ENCODE measurements around the gene HSFX1.

The HSFX1 gene

DNA sequence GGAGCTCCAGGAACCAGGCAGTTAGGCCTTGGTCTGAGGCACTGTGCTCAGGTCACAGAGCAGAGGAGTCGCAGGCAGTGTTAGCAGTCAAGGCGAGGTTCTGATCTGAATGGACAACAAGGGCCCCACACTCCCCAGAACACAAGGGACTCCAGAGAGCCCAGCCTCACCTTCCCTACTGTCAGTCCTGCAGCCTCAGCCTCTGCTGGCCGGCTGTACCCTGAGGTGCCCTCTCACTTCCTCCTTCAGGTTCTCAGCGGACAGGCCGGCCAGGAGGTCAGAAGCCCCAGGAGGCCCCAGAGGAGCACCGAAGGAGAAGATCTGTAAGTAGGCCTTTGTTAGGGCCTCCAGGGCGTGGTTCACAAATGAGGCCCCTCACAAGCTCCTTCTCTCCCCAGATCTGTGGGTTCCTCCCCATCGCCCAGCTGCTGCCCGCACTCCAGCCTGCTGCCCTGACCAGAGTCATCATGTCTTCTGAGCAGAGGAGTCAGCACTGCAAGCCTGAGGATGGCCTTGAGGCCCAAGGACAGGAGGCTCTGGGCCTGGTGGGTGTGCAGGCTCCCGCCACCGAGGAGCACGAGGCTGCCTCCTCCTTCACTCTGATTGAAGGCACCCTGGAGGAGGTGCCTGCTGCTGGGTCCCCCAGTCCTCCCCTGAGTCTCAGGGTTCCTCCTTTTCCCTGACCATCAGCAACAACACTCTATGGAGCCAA lies 34.0 kb downstream of the HSFX1 start:
- no peak for DNase-seq

DNA sequence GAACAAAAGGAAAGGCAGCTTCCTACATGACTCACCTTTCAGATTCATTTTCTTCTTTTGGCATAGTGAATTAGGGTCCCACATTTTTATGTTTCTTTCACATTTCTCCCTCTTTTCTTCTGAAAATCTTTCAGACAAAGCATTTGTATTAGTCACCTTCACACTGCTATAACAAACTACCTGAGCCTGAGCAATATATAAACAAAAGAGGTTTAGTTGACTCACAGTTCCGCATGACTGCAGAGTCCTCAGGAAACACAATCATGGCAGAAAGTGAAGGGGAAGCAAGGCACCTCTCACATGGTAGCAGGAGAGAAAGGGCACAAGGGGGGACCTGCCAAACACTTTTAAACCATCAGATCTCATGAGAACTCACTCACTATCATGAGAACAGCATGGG lies 44.8 kb downstream of the HSFX1 start:
- no peak for DNase-seq

GRCh38 chrX:149819371-149819770 lies 45.5 kb downstream of the HSFX1 start:
- DNase-seq = no peak

DNA sequence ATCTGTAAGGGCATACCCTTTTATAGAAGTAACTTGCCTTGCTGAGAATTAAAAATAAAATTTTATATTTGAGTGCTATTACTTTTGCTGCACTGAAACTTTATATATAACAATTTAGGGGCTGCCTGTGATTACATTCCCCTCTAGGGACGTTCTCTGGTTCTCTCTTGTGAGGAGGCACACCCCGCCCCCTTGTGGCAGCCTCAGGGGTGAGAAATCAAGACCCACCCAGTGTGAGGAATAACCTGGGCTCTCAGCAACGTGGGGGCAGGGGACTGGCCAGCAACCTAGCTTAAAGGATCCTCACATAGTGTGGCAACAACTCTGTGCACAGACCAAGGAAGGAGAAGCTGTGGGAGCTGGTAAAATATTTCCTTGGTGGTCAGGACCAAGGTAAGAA lies 51.6 kb downstream of the HSFX1 start:
- no peak for DNase-seq
